GM12874 (cell line): ENCODE measurements around the gene PDE4B.

ENCODE experiments used
- TF ChIP-seq, protein P1 (sequence below): IDR thresholded peaks from 2 replicates; pipeline ENCODE4 v1.5.1; 2011; ENCODE audit warnings: low read depth, mild to moderate bottlenecking, control low read depth, low read length, moderate library complexity; ENCODE audit not compliant: insufficient read depth

The PDE4B gene

GRCh38 chr1:66208632-66209031 lies 415.9 kb downstream of the PDE4B start:
- TF ChIP-seq, protein P1, sequence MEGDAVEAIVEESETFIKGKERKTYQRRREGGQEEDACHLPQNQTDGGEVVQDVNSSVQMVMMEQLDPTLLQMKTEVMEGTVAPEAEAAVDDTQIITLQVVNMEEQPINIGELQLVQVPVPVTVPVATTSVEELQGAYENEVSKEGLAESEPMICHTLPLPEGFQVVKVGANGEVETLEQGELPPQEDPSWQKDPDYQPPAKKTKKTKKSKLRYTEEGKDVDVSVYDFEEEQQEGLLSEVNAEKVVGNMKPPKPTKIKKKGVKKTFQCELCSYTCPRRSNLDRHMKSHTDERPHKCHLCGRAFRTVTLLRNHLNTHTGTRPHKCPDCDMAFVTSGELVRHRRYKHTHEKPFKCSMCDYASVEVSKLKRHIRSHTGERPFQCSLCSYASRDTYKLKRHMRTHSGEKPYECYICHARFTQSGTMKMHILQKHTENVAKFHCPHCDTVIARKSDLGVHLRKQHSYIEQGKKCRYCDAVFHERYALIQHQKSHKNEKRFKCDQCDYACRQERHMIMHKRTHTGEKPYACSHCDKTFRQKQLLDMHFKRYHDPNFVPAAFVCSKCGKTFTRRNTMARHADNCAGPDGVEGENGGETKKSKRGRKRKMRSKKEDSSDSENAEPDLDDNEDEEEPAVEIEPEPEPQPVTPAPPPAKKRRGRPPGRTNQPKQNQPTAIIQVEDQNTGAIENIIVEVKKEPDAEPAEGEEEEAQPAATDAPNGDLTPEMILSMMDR, result no peak

GRCh38 chr1:66210635-66211244 lies 418.0 kb downstream of the PDE4B start:
- TF ChIP-seq, protein P1, result no peak

- TF ChIP-seq, protein P1, result no peak
These were observed 418.8 kb downstream of the PDE4B start for GRCh38 chr1:66211521-66211920.

DNA sequence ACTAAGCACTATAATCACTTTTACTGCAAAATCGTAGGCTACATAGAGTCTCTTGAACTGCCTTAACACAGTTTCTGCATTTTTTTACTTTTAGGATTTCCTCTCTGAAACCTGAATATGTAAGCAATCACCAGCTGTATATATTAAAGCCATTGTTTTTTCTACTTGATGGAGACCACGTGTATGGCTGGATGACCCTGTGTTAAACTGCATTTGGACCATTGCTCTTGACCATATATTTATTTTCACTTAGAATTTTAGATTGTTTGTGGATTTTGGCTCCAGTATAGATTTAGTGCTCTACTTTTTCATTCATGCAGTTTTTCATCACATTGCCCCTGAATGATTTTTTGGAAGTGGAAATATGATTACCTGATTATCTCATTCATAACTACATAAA lies 420.8 kb downstream of the PDE4B start:
- TF ChIP-seq, protein P1, result no peak

- TF ChIP-seq, protein P1, result no peak
These were observed 422.2 kb downstream of the PDE4B start for GRCh38 chr1:66214901-66215300.

GRCh38 chr1:66217021-66217420 lies 424.3 kb downstream of the PDE4B start:
- TF ChIP-seq, protein P1, result no peak

DNA sequence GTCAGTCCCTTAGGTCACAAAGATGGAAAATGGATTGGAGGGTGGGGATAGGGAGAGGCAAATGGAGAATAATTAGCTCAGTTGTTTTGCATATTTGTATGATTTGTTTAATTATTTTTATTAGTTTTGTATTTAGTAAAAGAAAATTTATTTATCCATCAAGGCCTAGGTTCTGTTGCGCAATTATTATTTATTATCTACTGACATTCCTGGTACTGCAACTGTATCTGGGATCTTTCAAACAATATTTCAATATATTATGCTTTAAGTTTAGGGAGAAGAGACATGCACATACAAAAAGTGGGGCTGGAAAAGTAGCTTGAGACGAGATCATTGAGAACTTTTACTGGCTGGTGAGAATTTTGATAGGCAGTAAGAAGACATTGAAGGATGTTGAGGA lies 424.9 kb downstream of the PDE4B start:
- TF ChIP-seq, protein P1, result no peak
